Measurements from ENCODE around the gene MMP17.
"Not testable (repeated sequence)": the region's sequence is repeated elsewhere in the genome, so short reads cannot be mapped to it uniquely, and the experiment has no call there.

Gene MMP17

GRCh38 chr12:131800594-131801135, 27.5 kb upstream of the MMP17 start:
- no peak for DNase-seq

- DNase-seq, result no peak
These were observed 26.8 kb upstream of the MMP17 start for GRCh38 chr12:131801254-131801866.

- DNase-seq, result no peak
These were observed 24.2 kb upstream of the MMP17 start for GRCh38 chr12:131803961-131804521.

- no peak for DNase-seq
These were observed 22.8 kb upstream of the MMP17 start for GRCh38 chr12:131805421-131805820.

- no peak for DNase-seq
These were observed 21.5 kb upstream of the MMP17 start for GRCh38 chr12:131806674-131807073.

- no peak for DNase-seq
These were observed 19.3 kb upstream of the MMP17 start for GRCh38 chr12:131808744-131809371.

GRCh38 chr12:131809476-131810254, 18.5 kb upstream of the MMP17 start:
- not testable (repeated sequence) for DNase-seq

- DNase-seq, result no peak
These were observed 17.5 kb upstream of the MMP17 start for GRCh38 chr12:131810726-131811125.

GRCh38 chr12:131815131-131815530, 13.1 kb upstream of the MMP17 start:
- DNase-seq, result no peak

- no peak for DNase-seq
These were observed 11.7 kb upstream of the MMP17 start for GRCh38 chr12:131816495-131816894.

- no peak for DNase-seq
These were observed 11.0 kb upstream of the MMP17 start for GRCh38 chr12:131817241-131817640.

GRCh38 chr12:131818821-131819585, 9.2 kb upstream of the MMP17 start:
- no peak for DNase-seq

- no peak for DNase-seq
These were observed 3.7 kb upstream of the MMP17 start for GRCh38 chr12:131824450-131824849.

- no peak for DNase-seq
These were observed 2.9 kb upstream of the MMP17 start for GRCh38 chr12:131825146-131825892.

- no peak for DNase-seq
These were observed 1.9 kb upstream of the MMP17 start for GRCh38 chr12:131826097-131826928.

- no peak for DNase-seq
These were observed 620 bp downstream of the MMP17 start for GRCh38 chr12:131828671-131829355.

- no peak for DNase-seq
These were observed 1.2 kb downstream of the MMP17 start for GRCh38 chr12:131829356-131829747.

GRCh38 chr12:131829791-131830334, 1.7 kb downstream of the MMP17 start:
- DNase-seq, result no peak

GRCh38 chr12:131830335-131830913, 2.2 kb downstream of the MMP17 start:
- peak; percentile 58 for DNase-seq
